CD4-positive, alpha-beta T cell treated with Interleukin-4 for 4 hours (primary cell): ENCODE measurements around the gene ALK.

Source experiments
- DNase-seq: peaks from one replicate; pipeline ENCODE4 v3.0.0-alpha.2; 2020

ALK gene

DNA sequence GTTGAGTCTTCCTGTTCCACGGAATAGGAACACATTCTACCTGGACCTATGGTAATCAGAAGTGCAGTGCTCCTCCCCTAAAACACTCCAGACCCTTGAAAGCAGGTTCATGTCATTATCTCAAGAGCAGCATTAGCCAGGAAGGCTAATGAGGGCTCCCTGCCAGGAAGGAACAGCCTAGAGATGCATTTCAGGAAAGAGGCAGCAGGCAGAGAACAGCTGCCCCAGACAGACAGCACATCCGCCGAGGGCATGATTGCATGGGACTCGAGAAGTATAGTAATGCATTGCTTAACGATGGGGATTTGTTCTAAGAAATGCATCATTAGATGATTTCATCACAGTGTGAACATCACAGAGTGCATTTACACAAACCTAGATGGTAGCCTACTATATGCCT, 171.5 kb downstream of the ALK start:
- no peak for DNase-seq

DNA sequence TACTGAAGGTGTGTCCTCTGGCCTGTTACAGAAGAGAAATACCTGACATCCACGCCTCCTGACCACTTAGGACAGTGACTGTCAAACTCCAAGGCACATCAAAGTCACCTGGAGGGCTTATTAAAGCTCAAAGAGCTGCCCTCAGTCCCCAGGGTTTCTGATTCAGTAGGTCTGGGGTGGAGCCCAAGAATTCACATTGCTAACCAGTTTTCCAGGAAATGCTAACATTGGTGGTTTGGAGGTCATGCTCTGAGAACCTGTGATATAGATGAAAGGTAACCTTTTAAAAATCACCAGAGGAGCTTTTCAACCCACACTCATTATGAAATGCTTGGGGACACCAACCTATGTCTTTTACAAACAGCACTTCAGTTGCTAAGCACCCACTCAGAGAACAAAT, 172.3 kb downstream of the ALK start:
- DNase-seq = no peak

GRCh38 chr2:29747786-29748470, 173.5 kb downstream of the ALK start:
- DNase-seq = no peak

DNA sequence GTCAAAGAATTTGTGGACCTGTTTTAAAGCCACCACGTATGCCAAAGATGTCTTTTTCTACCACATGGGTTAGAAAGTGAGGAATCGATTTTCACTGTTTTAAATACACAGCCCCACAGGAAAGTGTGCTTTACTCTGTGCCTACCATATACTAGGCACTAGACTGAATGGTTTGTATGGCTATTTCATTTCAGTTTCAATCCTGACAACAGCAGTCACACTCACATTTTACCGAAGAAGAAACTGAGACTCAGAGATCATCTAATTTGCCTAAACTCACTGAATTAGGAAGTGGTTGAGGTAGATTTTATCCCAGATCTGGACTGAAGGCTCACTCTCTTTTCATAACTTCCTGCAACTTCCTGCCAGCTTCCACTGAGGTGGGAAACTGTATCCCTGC, 176.4 kb downstream of the ALK start:
- no peak for DNase-seq

DNA sequence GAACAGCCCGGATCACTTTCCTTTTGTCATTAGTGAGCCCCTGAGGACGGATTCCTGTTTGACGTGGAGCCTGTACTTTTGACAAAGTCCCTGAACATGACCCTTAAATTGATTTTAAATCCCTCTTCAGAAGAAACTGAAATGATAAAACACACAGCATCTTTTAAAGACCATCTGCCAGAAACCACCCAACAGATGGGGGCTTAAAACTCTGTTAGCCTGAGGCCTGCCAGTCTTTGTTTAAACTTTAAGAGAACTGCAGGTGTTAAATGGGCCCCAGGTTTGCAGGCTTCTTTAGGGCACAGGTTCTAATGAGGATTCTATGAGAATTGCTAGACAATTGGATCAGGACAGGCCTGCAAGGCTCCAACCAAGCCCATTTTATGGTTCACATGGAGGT, 177.9 kb downstream of the ALK start:
- no peak for DNase-seq

- DNase-seq = no peak
Measured at GRCh38 chr2:29742656-29743055, 178.7 kb downstream of the ALK start.

GRCh38 chr2:29741132-29741531, 180.3 kb downstream of the ALK start:
- DNase-seq = no peak

DNA sequence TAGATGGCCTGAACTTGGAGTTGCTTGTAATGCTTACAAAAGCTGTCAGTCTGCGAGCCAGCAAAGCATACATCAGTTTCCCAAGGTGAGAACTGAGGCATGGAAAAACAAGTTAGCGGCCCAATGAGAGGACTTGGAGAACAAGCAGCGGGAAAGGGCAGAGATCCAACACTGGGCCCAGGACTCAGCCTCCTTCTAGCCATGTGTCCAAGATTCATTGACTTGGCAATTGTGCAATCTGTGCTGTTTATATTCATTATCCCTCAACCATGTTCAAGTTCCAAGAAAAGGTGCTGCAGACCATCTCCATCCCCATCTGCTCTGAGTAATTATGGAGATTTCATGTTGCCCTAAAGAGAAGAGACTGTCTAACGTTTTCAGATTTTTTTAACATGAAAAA, 187.4 kb downstream of the ALK start:
- no peak for DNase-seq

GRCh38 chr2:29733213-29733612, 188.2 kb downstream of the ALK start:
- no peak for DNase-seq

- DNase-seq = no peak
Measured at GRCh38 chr2:29731948-29732347, 189.4 kb downstream of the ALK start.

GRCh38 chr2:29729932-29730331, 191.5 kb downstream of the ALK start:
- DNase-seq = no peak

DNA sequence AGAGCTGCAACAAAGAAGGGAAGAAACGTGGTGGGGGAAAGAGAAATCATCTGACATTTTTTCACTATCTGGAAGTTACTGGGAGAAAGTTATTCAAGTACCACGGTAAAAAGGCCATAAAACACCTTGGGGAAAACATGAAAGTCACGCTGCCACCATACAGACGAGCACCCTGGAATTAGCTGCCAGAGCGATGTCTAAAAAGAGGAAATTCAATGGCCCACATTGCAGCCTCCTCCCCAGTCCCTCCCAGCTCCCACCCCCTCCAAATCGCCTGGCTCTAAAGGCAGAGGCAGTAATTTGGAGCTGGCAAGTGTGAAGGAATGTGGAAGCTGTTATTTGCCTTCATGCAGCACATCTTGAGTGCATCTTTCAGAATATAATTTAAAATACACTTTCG, 192.0 kb downstream of the ALK start:
- DNase-seq = no peak

DNA sequence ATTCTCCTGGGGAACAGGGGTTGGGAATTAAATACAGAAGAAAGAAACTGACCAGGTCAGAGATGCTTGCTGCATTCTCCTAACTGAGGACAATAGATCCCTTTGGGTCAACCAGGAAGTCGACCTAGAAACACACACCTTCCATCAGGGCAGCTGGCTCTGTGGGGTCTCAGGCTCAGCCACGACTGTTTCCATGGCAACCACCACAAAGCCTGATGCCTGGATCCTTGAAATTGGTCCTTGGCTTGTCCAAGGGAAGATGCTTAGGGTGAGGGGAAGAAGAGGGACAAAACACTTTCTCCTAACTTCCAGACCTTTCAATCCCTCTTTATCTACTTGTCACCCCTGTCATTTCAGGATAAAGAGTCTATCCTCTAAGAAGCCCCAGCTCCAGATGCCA, 194.4 kb downstream of the ALK start:
- DNase-seq = no peak

DNA sequence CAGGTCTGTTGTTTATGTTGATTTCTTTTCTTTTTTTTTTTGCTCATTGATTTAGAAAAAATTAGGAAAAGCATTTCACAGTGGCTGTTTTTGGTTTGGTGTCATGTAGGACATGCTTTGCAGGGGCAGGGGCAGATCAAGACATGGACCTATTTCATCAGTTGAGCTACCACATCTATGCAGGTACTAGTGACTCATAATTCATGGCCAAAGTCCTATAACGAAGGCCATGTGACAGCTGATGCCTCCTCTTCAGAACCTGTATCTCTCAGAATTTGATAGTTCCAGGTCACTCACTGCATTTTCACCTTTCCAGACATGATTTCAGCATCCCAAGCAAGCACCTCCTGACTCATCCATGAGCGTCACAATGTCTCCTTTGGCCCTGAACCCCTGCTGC, 195.8 kb downstream of the ALK start:
- no peak for DNase-seq

DNA sequence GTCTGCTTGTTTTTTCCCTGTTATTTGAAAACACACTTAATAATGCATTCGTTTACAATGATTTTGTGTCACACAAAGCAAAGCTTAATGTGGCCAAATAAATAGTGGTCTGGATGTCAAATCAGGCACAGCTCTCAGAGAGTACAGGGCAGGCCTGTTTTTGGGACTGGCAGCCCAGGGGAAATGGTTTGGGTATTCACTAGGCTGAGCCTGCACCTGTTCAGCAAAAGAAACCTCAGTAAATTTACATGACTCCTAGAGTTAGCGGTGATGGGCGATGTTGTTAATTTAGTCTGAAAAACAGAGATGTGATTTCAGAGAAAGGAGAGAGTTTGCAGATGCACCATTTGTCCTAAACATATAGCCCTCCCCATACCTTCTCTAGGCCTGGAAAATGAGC, 197.1 kb downstream of the ALK start:
- DNase-seq = no peak

DNA sequence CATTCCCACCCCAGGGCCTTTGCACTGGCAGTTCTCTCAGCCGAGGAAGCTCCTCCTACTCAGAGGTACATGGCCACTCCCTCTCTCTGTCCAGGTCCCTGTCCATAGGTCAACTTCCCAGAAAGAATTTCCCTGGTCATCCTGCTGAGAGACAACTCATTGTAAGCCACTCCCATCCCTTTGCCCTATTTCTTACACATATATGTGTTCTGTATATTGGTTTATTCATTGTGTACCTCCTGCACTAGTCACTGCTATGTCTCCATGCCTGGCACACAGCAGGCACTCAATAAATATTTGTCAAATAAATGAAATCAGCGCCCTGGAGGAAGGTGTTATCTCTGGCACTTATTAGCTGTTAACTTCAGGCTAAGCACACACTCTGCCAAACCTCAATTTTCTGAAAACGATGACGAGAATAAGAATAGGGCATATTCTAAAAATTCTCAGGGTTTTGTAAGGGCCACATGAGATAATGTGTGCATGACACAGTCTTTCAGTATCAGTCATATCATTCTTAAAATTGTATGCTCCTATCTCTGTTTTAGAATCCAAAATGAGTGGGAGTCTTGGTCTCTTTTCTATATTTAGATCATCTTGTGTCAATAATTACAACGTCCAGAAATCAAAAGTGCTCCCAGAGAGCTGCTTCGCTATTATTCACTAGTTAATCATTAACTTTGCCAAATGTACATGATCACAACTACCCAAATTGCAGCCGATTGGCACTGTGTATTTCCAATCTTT, 198.0 kb downstream of the ALK start:
- no peak for DNase-seq

DNA sequence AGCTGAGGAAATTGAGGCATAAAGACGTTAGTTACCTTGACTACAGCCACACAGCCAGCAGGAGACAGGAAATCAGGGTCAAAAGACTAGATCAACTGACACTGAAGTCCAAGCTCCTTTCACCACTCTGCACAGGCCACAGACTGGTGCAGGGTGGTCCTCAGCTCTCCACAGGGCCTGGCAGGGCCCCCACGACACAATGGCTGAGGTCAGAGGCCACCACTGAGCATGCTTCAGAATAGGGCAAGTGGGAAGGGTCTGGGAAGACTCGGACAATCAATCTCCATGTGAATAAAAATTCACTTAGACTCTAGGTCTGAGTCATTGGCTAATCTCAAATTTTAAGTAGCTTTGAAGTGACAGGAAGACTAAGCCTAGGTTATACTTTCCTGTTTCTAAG, 201.7 kb downstream of the ALK start:
- DNase-seq = no peak

DNA sequence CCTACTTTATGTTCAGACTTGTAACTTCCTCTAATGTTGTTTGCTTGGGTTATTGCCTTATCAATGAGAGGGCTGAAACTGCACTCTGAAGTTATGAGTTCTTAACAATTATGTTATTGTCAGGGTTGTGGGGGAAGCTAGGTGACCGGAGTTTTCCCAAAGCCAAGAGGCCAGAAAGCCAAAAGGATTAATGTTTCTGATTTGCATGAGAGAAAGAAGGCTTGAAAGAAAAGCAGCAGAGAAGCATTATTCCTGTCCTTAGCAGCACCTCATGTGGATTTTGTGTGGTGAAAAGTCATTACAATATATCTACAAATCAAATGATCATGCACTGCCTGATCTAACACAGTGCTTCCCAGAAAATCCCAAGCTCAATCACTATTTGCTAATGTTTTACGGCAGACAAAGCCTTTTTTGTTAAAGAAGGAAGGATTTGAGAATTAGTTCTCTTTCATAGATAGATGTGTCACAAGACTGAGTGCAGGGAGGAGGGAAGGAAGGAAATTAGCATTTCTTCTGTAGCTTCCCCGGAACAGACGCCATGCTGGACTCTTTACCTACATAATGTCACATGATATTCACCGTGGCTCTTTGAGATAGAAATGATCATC, 203.2 kb downstream of the ALK start:
- no peak for DNase-seq

DNA sequence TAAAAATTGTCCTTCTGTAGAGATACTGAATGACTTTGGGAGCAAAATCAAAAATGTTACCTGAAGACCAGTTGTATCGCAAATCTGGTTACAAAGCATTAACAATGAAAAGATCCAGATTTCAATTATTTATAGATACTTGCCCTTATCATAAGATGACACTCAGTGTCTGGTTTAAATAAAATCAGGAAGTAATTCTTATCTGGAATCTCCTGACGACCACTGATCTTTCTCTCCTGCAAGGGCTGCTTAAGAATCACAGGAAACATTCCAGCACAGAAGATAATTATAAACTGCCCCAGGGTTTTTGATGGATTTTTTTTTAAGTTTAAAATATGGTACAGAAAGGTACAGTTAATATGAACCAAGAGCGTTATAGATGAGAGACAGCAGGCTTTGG, 205.7 kb downstream of the ALK start:
- no peak for DNase-seq

- DNase-seq = no peak
Measured at GRCh38 chr2:29714333-29714732, 207.1 kb downstream of the ALK start.

- no peak for DNase-seq
Measured at GRCh38 chr2:29706171-29706720, 215.1 kb downstream of the ALK start.

GRCh38 chr2:29705616-29706015, 215.8 kb downstream of the ALK start:
- no peak for DNase-seq

GRCh38 chr2:29703336-29703735, 218.1 kb downstream of the ALK start:
- DNase-seq = no peak

- DNase-seq = no peak
Measured at GRCh38 chr2:29702276-29702675, 219.1 kb downstream of the ALK start.
